Fibroblast of pulmonary artery (primary cell): ENCODE data around the gene TBX18.

ENCODE experiments used
- DNase-seq: peaks from one replicate; pipeline ENCODE4 v3.0.0-alpha.2; 2010; ENCODE audit warnings: low read depth
- H3K4me3 ChIP-seq: replicated peaks from 2 replicates; pipeline ENCODE4 v1.5.1; 2011; ENCODE audit warnings: low read depth, mild to moderate bottlenecking, control low read depth, low read length, moderate library complexity
- CTCF ChIP-seq: IDR thresholded peaks from 2 replicates; pipeline ENCODE4 v1.5.1; 2011; ENCODE audit warnings: mild to moderate bottlenecking, control low read depth, low read length, inconsistent platforms; ENCODE audit errors: missing control alignments

Gene TBX18

GRCh38 chr6:84733889-84734288, 30.5 kb downstream of the TBX18 start:
- no peak for DNase-seq
- H3K4me3 ChIP-seq, result no peak overlapping the region
- no peak for TF ChIP-seq CTCF

- peak; percentile 39 for DNase-seq
- TF ChIP-seq CTCF, result no peak
- no peak overlapping the region for H3K4me3 ChIP-seq
Measured at GRCh38 chr6:84731901-84732300, 32.5 kb downstream of the TBX18 start.

- TF ChIP-seq CTCF, result no peak
- no peak for DNase-seq
- no peak overlapping the region for H3K4me3 ChIP-seq
Measured at GRCh38 chr6:84731401-84731800, 33.0 kb downstream of the TBX18 start.

GRCh38 chr6:84728602-84729001, 35.8 kb downstream of the TBX18 start:
- H3K4me3 ChIP-seq, result no peak overlapping the region
- peak; percentile 54 for TF ChIP-seq CTCF
- peak; percentile 60 for DNase-seq

- DNase-seq, result no peak
Measured at GRCh38 chr6:84719152-84719551, 45.2 kb downstream of the TBX18 start.

GRCh38 chr6:84718038-84718955, 46.1 kb downstream of the TBX18 start:
- H3K4me3 ChIP-seq, result no peak overlapping the region
- peak; percentile 65 for DNase-seq
- no peak for TF ChIP-seq CTCF

More at GRCh38 chr6:84719152-84719551, 45.2 kb downstream of the TBX18 start:
- TF ChIP-seq CTCF, result no peak
- H3K4me3 ChIP-seq, result no peak overlapping the region

GRCh38 chr6:84709121-84709520, 55.3 kb downstream of the TBX18 start:
- DNase-seq, result no peak
- H3K4me3 ChIP-seq, result no peak overlapping the region

More at GRCh38 chr6:84709121-84709520, 55.3 kb downstream of the TBX18 start:
- no peak for TF ChIP-seq CTCF
